K562 (cell line): ENCODE measurements around the gene SLC25A51. TPM values are rescaled to one million over a fixed set of nuclear protein-coding genes. Genes with fewer than 3 reads are reported as not detected.

Experiments
- CEBPB ChIP-seq: fragments of 450-650 bp; IDR thresholded peaks from 2 replicates; pipeline ENCODE4 v1.6.1; 2016; ENCODE audit warnings: missing genetic modification characterization, missing compliant biosample characterization
- FOS ChIP-seq: IDR thresholded peaks from 3 replicates; pipeline ENCODE4 v1.6.1; 2011; ENCODE audit not compliant: insufficient read length; ENCODE audit errors: extremely low read depth
- GABPA ChIP-seq: fragments of 200-800 bp; sonication (Bioruptor generic); conservative IDR thresholded peaks from 2 replicates; pipeline ENCODE4 v1.6.1; 2016; ENCODE audit warnings: low read depth, missing genetic modification characterization, missing compliant biosample characterization
- KAT7 ChIP-seq: sonication (generic); formaldehyde crosslinking; IDR thresholded peaks from 2 replicates; pipeline ENCODE4 v1.8.0; 2022; ENCODE audit warnings: missing genetic modification reagents, mild to moderate bottlenecking, borderline replicate concordance
- KLF13 ChIP-seq: fragments of 450-650 bp; IDR thresholded peaks from 2 replicates; pipeline ENCODE4 v1.6.1; 2016; ENCODE audit warnings: missing genetic modification characterization, low read depth, mild to moderate bottlenecking, missing compliant biosample characterization, moderate library complexity, borderline replicate concordance
- MEIS2 ChIP-seq: fragments of 450-650 bp; IDR thresholded peaks from 2 replicates; pipeline ENCODE4 v1.6.1; 2014; ENCODE audit warnings: mild to moderate bottlenecking; ENCODE audit not compliant: partially characterized antibody
- NRF1 ChIP-seq, 2 experiments: fragments of 450-650 bp; IDR thresholded peaks in 1 of 2; conservative IDR thresholded peaks in 1 of 2; 2 replicates each; pipeline ENCODE4 v1.6.1; 2014; ENCODE audit warnings: mild to moderate bottlenecking in 2 of 2
- POLR2AphosphoS5 ChIP-seq: IDR thresholded peaks from 2 replicates; pipeline ENCODE4 v1.6.1; 2011; ENCODE audit warnings: mild to moderate bottlenecking, low read depth, low read length, moderate library complexity; ENCODE audit not compliant: control insufficient read depth, insufficient read depth
- RBM17 ChIP-seq: fragments of 200-400 bp; formaldehyde crosslinking; IDR thresholded peaks from 2 replicates; pipeline ENCODE4 v1.6.1; 2017; ENCODE audit warnings: low read depth, mild to moderate bottlenecking, low read length, borderline replicate concordance
- SIX5 ChIP-seq, 2 experiments: IDR thresholded peaks; 2 replicates each; pipeline ENCODE4 v1.6.1; 2011; ENCODE audit warnings: low read length in 2 of 2, borderline replicate concordance in 1 of 2, low read depth in 1 of 2, mild to moderate bottlenecking in 1 of 2, moderate library complexity in 1 of 2; ENCODE audit not compliant: insufficient read depth in 1 of 2
- TAF9B ChIP-seq: fragments of 450-650 bp; IDR thresholded peaks from 2 replicates; pipeline ENCODE4 v1.6.1; 2018; ENCODE audit warnings: mild to moderate bottlenecking; ENCODE audit not compliant: partially characterized antibody
- ZNF3 ChIP-seq: fragments of 250-450 bp; sonication (Bioruptor Pico); IDR thresholded peaks from 2 replicates; pipeline ENCODE4 v1.5.0; 2021; ENCODE audit warnings: mild to moderate bottlenecking, moderate library complexity
- polyA plus RNA-seq, 8 experiments: library from polyadenylated mRNA; depleted of rRNA in 4 of 8; stranded (reverse) in 5 of 8; unstranded in 3 of 8; fragments of >200 nt; fragmentation: Nextera tagmentation in 2 of 8; fragmentation: Illumina TruSeq in 1 of 8; extraction: Ambion mirVana in 2 of 8; extraction: Trizol in 1 of 8; gene quantifications; 2 replicates each; pipeline versions ENCODE4 v1.2.1 to v1.2.3, GENCODE V29; 2011 to 2014; ENCODE audit warnings: inconsistent platforms in 1 of 8, missing spikeins in 1 of 8
- total RNA-seq, 7 experiments: library from RNA; depleted of rRNA in 6 of 7; stranded (reverse); fragments of >200 nt in 6 of 7; fragmentation: Illumina TruSeq in 2 of 7; extraction: Trizol in 2 of 7; gene quantifications; 2 replicates each; pipeline versions ENCODE4 v1.2.1 to v1.2.3, GENCODE V29; 2011 to 2021; ENCODE audit warnings: low replicate concordance in 1 of 7
- TF ChIP-seq, protein P1 (sequence below): fragments of 450-650 bp; IDR thresholded peaks from 2 replicates; pipeline ENCODE4 v1.7.0; 2016; ENCODE audit warnings: borderline replicate concordance
- TF ChIP-seq, protein P2 (sequence below): fragments of 450-650 bp; formaldehyde crosslinking; IDR thresholded peaks from 2 replicates; pipeline ENCODE4 v1.4.0; 2020; ENCODE audit warnings: mild to moderate bottlenecking, moderate library complexity
- TF ChIP-seq, protein P3 (sequence below): sonication (generic); formaldehyde crosslinking; IDR thresholded peaks from 2 replicates; pipeline ENCODE4 v1.8.0; 2022; ENCODE audit warnings: mild to moderate bottlenecking, missing genetic modification reagents
- TF ChIP-seq, protein P4 (sequence below), 3 experiments: IDR thresholded peaks in 2 of 3; conservative IDR thresholded peaks in 1 of 3; 2 replicates each; pipeline ENCODE4 v1.5.1; 2011 to 2012; ENCODE audit warnings: low read length in 3 of 3, mild to moderate bottlenecking in 3 of 3, control low read depth in 2 of 3, improper control_type of control experiment in 1 of 3, inconsistent platforms in 1 of 3, low read depth in 1 of 3, mixed read lengths in 1 of 3, moderate library complexity in 1 of 3; ENCODE audit not compliant: insufficient read depth in 2 of 3

Gene SLC25A51
- total and polyA plus RNA-seq, 9 of the 15 experiments (the other 6 are each of a cell fraction or from before 2014, with no cell fraction given), result 9.1 to 40.7 (median 24.5) TPM

DNA sequence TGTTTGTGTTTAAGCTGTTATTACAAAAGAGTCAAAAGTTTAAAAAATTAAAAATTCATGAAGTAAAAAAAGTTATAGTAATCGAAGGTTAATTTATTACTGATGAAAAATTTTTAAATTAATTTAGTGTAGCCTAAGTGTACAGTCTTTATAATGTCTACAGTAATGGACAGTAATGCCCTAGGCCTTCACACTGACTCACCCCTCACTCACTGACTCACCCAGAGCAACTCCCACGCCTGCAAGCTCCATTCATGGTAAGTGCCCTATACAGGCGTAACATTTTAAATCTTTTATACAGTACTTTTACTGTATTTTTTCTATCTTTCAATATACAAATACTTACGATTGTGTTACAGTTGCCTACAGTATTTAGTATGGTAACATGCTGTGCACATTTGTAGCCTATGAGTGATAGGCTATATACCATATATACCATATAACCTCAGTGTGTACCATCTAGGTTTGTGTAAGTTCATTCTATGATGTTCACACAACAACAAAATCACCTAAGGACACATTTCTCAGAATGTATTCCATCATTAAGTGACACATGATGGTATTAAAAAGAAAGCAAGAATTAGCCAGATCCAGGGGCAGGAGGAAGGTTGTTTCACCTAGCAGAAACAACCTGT, 63.2 kb downstream of the SLC25A51 start (continued):
- TF ChIP-seq KAT7 (CRISPR knock-in tag) (0 out of 2 replicates have a peak, but pooled peaks have one; percentile 32), MEIS2 (peak; percentile 26), CEBPB (tag) (no peak), FOS (peak; percentile 88), ZNF3 (no peak), POLR2AphosphoS5 (0 out of 2 replicates have a peak, but pooled peaks have one; percentile 4), GABPA (no peak), NRF1 (conservative IDR thresholded peaks at IDR 0.05 in 1 of 2, IDR thresholded peaks at IDR 0.05 in 1 of 2) (peak in 1 of 2 experiments; percentile 35; a peak in 1 of 4 replicates), TAF9B (peak; percentile 11), KLF13 (no peak), RBM17 (no peak), SIX5 (IDR thresholded peaks at IDR 0.05; ENCODE audit: borderline replicate concordance in 1 of 2, insufficient read depth in 1 of 2, low read depth in 1 of 2, low read length in 2 of 2) (no peak)
- TF ChIP-seq, protein P1, sequence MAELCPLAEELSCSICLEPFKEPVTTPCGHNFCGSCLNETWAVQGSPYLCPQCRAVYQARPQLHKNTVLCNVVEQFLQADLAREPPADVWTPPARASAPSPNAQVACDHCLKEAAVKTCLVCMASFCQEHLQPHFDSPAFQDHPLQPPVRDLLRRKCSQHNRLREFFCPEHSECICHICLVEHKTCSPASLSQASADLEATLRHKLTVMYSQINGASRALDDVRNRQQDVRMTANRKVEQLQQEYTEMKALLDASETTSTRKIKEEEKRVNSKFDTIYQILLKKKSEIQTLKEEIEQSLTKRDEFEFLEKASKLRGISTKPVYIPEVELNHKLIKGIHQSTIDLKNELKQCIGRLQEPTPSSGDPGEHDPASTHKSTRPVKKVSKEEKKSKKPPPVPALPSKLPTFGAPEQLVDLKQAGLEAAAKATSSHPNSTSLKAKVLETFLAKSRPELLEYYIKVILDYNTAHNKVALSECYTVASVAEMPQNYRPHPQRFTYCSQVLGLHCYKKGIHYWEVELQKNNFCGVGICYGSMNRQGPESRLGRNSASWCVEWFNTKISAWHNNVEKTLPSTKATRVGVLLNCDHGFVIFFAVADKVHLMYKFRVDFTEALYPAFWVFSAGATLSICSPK, result no peak
- TF ChIP-seq, protein P2, sequence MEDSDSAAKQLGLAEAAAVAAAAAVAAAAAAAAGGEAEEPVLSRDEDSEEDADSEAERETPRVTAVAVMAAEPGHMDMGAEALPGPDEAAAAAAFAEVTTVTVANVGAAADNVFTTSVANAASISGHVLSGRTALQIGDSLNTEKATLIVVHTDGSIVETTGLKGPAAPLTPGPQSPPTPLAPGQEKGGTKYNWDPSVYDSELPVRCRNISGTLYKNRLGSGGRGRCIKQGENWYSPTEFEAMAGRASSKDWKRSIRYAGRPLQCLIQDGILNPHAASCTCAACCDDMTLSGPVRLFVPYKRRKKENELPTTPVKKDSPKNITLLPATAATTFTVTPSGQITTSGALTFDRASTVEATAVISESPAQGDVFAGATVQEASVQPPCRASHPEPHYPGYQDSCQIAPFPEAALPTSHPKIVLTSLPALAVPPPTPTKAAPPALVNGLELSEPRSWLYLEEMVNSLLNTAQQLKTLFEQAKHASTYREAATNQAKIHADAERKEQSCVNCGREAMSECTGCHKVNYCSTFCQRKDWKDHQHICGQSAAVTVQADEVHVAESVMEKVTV (CRISPR knock-in tag), result no peak
- TF ChIP-seq, protein P3, sequence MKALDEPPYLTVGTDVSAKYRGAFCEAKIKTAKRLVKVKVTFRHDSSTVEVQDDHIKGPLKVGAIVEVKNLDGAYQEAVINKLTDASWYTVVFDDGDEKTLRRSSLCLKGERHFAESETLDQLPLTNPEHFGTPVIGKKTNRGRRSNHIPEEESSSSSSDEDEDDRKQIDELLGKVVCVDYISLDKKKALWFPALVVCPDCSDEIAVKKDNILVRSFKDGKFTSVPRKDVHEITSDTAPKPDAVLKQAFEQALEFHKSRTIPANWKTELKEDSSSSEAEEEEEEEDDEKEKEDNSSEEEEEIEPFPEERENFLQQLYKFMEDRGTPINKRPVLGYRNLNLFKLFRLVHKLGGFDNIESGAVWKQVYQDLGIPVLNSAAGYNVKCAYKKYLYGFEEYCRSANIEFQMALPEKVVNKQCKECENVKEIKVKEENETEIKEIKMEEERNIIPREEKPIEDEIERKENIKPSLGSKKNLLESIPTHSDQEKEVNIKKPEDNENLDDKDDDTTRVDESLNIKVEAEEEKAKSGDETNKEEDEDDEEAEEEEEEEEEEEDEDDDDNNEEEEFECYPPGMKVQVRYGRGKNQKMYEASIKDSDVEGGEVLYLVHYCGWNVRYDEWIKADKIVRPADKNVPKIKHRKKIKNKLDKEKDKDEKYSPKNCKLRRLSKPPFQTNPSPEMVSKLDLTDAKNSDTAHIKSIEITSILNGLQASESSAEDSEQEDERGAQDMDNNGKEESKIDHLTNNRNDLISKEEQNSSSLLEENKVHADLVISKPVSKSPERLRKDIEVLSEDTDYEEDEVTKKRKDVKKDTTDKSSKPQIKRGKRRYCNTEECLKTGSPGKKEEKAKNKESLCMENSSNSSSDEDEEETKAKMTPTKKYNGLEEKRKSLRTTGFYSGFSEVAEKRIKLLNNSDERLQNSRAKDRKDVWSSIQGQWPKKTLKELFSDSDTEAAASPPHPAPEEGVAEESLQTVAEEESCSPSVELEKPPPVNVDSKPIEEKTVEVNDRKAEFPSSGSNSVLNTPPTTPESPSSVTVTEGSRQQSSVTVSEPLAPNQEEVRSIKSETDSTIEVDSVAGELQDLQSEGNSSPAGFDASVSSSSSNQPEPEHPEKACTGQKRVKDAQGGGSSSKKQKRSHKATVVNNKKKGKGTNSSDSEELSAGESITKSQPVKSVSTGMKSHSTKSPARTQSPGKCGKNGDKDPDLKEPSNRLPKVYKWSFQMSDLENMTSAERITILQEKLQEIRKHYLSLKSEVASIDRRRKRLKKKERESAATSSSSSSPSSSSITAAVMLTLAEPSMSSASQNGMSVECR (CRISPR knock-in tag), result no peak
- TF ChIP-seq, protein P4, sequence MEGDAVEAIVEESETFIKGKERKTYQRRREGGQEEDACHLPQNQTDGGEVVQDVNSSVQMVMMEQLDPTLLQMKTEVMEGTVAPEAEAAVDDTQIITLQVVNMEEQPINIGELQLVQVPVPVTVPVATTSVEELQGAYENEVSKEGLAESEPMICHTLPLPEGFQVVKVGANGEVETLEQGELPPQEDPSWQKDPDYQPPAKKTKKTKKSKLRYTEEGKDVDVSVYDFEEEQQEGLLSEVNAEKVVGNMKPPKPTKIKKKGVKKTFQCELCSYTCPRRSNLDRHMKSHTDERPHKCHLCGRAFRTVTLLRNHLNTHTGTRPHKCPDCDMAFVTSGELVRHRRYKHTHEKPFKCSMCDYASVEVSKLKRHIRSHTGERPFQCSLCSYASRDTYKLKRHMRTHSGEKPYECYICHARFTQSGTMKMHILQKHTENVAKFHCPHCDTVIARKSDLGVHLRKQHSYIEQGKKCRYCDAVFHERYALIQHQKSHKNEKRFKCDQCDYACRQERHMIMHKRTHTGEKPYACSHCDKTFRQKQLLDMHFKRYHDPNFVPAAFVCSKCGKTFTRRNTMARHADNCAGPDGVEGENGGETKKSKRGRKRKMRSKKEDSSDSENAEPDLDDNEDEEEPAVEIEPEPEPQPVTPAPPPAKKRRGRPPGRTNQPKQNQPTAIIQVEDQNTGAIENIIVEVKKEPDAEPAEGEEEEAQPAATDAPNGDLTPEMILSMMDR (IDR thresholded peaks at IDR 0.05 in 2 of 3, conservative IDR thresholded peaks at IDR 0.05 in 1 of 3; ENCODE audit: insufficient read depth in 2 of 3, low read depth in 1 of 3, low read length in 3 of 3), result no peak
